Left lung (tissue), 14 donors: Measurements from ENCODE around the gene HCST. TPM values are rescaled to one million over a fixed set of nuclear protein-coding genes. Genes with fewer than 3 reads are reported as not detected.

Experiments used
- ATAC-seq: fragments of 200-7000 bp; cut with Tn5 transposase; one replicate; pipeline ENCODE4 v1.9.1; 2020; ENCODE audit warnings: moderate library complexity
- DNase-seq, 4 donors: peaks; one replicate each; pipeline ENCODE4 v3.0.0-alpha.2; 2013 to 2020
- H3K27ac ChIP-seq, 2 donors: fragments of 200-600 bp; sonication (generic) in 1 of 2; one replicate each; pipeline versions ENCODE4 v1.5.0 to v1.8.0; 2020 to 2021
- H3K27me3 ChIP-seq, 2 donors: fragments of 200-600 bp; sonication (generic) in 1 of 2; one replicate each; pipeline versions ENCODE4 v1.5.0 to v1.8.0; 2020 to 2021
- H3K36me3 ChIP-seq, 2 donors: fragments of 200-600 bp; sonication (generic) in 1 of 2; one replicate each; pipeline versions ENCODE4 v1.5.0 to v1.8.0; 2020 to 2021
- H3K4me1 ChIP-seq, 2 donors: fragments of 200-600 bp; one replicate each; pipeline ENCODE4 v1.8.0; 2021
- H3K4me3 ChIP-seq, 2 donors: fragments of 200-600 bp; sonication (generic) in 1 of 2; one replicate each; pipeline versions ENCODE4 v1.5.0 to v1.8.0; 2020 to 2021; ENCODE audit warnings: mild to moderate bottlenecking in 1 of 2
- H3K9me3 ChIP-seq, 2 donors: fragments of 200-600 bp; sonication (generic) in 1 of 2; one replicate each; pipeline versions ENCODE4 v1.5.0 to v1.8.0; 2020 to 2021
- CTCF ChIP-seq, 2 donors: fragments of 200-600 bp; sonication (generic) in 1 of 2; IDR thresholded peaks; one replicate each; pipeline versions ENCODE4 v1.5.0 to v1.8.0; 2021; ENCODE audit warnings: antibody characterized with exemption in 2 of 2
- intact Hi-C, 2 donors: fragments of 100-400 bp; cut with DNase I; formaldehyde crosslinking; loops; one replicate each; pipeline versions ENCODE4 v1.11.2 to v1.14.2; 2022
- long read RNA-seq, 12 donors: library from polyadenylated mRNA in 2 of 12; unstranded in 2 of 12; transcript quantifications; one replicate each; pipeline ENCODE4 v2.0.0 and lab custom pipeline, GENCODE V29; 2019 to 2026
- polyA plus RNA-seq, 6 donors: library from polyadenylated mRNA; unstranded; fragments of 120-200 nt; gene quantifications; one replicate each; pipeline ENCODE4 v1.2.1, GENCODE V29; 2013; ENCODE audit not compliant: insufficient read length in 6 of 6
- total RNA-seq, 2 donors: library from RNA; stranded (reverse); fragmentation: NEBNext Ultra II Directional; extraction: Animal tissue kit (Norgen Biotek cat#: 25700); gene quantifications; one replicate each; pipeline ENCODE4 v1.2.1, GENCODE V29; 2021
- donor health status: DM: no; HTN: yes; CAD: no.
- donor health status: DM: no; HTN: no; CAD: no.

Gene HCST
- total RNA-seq (10 to 100 TPM; 24.7 to 26.0 TPM), polyA plus RNA-seq (1 to 10 TPM; 3.6 to 5.9 (median 4.4) TPM)
- long read RNA-seq, donor 1, partial matches to known transcripts, result 42 of 61 reads
- long read RNA-seq, donor 1, other reads (novel, unspliced or antisense), result 15 of 61 reads
- long read RNA-seq, donor 2, transcript HCST-201 (4 exons, 613 nt), result major isoform, 7 of 8 reads
- long read RNA-seq, donor 2, partial matches to known transcripts, result 0 of 8 reads
- long read RNA-seq, donor 2, other reads (novel, unspliced or antisense), result 0 of 8 reads
- long read RNA-seq, donor 3, partial matches to known transcripts, result 0 of 2 reads
- long read RNA-seq, donor 3, other reads (novel, unspliced or antisense), result 0 of 2 reads
- long read RNA-seq, donor 4, transcript HCST-201 (4 exons, 613 nt), result major isoform, 13 of 27 reads
- long read RNA-seq, donor 4, transcript HCST-202 (4 exons, 445 nt), result minor isoform, 7 of 27 reads
- long read RNA-seq, donor 4, partial matches to known transcripts, result 1 of 27 reads
- long read RNA-seq, donor 4, other reads (novel, unspliced or antisense), result 6 of 27 reads
- long read RNA-seq, donor 5, transcript HCST-201 (4 exons, 613 nt), result major isoform, 5 of 5 reads
- long read RNA-seq, donor 5, partial matches to known transcripts, result 0 of 5 reads
- long read RNA-seq, donor 5, other reads (novel, unspliced or antisense), result 0 of 5 reads
- long read RNA-seq, donor 6, partial matches to known transcripts, result 0 of 4 reads
- long read RNA-seq, donor 6, other reads (novel, unspliced or antisense), result 0 of 4 reads
- long read RNA-seq, donor 7, partial matches to known transcripts, result 0 of 2 reads
- long read RNA-seq, donor 7, other reads (novel, unspliced or antisense), result 0 of 2 reads
- long read RNA-seq, donor 8, result 0 reads
- long read RNA-seq, donor 9, result 0 reads
- long read RNA-seq, donor 10, transcript HCST-201 (4 exons, 613 nt), result major isoform, 17 of 22 reads
- long read RNA-seq, donor 10, partial matches to known transcripts, result 1 of 22 reads
- long read RNA-seq, donor 10, other reads (novel, unspliced or antisense), result 1 of 22 reads
- long read RNA-seq, donor 11, result 0 reads
- long read RNA-seq, donor 12, partial matches to known transcripts, result 0 of 1 reads
- long read RNA-seq, donor 12, other reads (novel, unspliced or antisense), result 0 of 1 reads

DNA sequence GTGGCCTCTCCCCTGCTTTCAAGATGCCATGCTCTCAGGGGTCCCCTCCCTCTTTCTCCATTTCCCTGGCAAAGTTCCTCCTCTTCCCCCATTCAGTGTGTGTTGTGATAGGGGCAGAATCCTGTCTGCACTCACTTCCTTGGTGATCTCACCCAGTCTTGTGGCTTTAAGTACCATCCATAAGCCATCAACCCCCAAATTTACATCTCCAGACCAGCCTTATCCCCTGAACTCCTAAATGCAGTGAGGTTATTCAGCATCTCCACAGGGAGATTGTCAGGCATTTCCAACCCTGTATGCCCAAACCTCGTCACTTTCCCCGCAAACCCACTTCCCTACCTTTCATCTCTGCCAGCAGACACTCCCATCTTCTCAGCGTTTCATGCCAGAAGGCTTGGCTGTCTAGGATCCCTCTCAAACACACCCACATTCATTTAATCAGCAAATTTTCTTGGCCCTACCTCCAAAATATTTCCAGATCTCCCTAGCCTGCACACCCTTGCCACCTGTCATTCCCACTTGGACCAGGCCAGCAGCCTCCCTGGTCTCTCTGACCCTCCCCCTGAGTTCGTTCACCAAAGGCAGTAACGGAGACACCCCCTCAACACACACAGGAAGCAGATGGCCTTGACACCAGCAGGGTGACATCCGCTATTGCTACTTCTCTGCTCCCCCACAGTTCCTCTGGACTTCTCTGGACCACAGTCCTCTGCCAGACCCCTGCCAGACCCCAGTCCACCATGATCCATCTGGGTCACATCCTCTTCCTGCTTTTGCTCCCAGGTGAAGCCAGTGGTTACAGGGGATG is at the start of gene HCST:
Gene HCST, plus strand, starts transcription at position 676 of the 808 bp plus-strand sequence. Its CDS starts 65 bp downstream, at position 741.
- Histone ChIP-seq H3K36me3 (peaks cover 0 to 19% of the 10 kb centered on the region in 2 donors), H3K4me1 (peaks cover 13 to 79% of the 10 kb centered on the region in 2 donors), H3K27me3 (no peaks in the 10 kb centered on the region), H3K9me3 (no peaks in the 10 kb centered on the region), H3K4me3 (peak within 1 kb of the TSS; percentile 5 to 80), H3K27ac (peak within 1 kb of the TSS; percentile 78 to 96)
- no peak for TF ChIP-seq CTCF (IDR thresholded peaks at IDR 0.05)
- no peak for ATAC-seq
- peak in 2 of 4 donors; percentile 21 to 42 for DNase-seq
- intact Hi-C loops, result no loop called here

DNA sequence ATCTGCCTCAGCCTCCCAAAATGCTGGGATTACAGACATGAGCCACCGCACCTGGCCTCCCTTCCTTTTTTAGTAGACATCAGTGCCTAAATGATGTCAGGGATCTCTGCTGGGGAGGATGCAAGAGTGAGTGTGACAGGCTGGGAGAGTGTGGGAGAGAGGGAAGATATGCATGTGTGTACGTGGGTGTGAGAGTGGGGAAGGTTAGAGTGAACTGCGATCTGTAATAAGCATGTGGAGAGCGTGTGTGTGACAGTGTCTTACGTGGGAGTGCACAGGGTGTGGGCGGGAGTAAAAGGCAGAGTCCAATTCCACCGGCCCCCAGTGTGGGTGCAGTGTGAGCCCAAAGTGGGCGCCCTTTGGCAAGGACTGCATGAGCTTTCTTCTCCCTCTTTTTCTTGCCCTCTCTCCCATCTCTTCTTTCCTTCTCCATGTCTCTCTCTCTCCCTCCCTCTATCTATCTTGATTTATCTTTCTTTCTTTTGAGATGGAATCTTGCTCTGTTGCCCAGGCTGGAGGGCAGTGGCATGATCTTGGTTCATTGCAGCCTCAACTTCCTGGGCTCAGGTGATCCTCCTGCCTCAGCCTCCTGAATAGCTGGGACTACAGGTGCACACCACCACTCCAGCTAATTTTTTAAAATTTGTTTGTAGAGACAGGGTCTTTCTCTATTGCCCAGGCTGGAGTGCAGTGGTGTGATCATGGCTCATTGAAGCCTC is 49.1 kb upstream of the HCST start:
- intact Hi-C loops, result no loop called here
- H3K9me3 ChIP-seq, result no peaks in the 10 kb centered on the region
- DNase-seq, result peak in 1 of 4 donors; percentile 53
- no peak for ATAC-seq
- H3K27ac ChIP-seq, result no peak overlapping the region
- H3K36me3 ChIP-seq, result no peaks in the 10 kb centered on the region
- no peak overlapping the region for H3K4me3 ChIP-seq
- no peak for TF ChIP-seq CTCF (IDR thresholded peaks at IDR 0.05)
- peaks cover 0 to 14% of the 10 kb centered on the region in 2 donors for H3K4me1 ChIP-seq
- peaks cover 22 to 100% of the 10 kb centered on the region in 2 donors for H3K27me3 ChIP-seq

GRCh38 chr19:35856546-35857149 is 45.7 kb upstream of the HCST start, which contains the start of gene KIRREL2:
TSS of gene KIRREL2 (plus strand) at chr19:35856911. CDS start at chr19:35857120, 209 bp downstream.
- peaks cover 34 to 100% of the 10 kb centered on the region in 2 donors for H3K27me3 ChIP-seq
- no peak for TF ChIP-seq CTCF (IDR thresholded peaks at IDR 0.05)
- no peaks in the 10 kb centered on the region for H3K36me3 ChIP-seq
- peak; percentile 49 for ATAC-seq
- peak within 1 kb of the TSS; percentile 27 to 46 for H3K4me3 ChIP-seq
- no peaks in the 10 kb centered on the region for H3K9me3 ChIP-seq
- H3K4me1 ChIP-seq, result peaks cover 0 to 24% of the 10 kb centered on the region in 2 donors
- DNase-seq, result peak in 2 of 4 donors; percentile 10 to 84
- intact Hi-C loops, result no loop called here
- H3K27ac ChIP-seq, result no peak within 1 kb of the TSS

GRCh38 chr19:35858311-35858710 is 44.0 kb upstream of the HCST start:
- H3K4me3 ChIP-seq, result no peak overlapping the region
- no peaks in the 10 kb centered on the region for H3K9me3 ChIP-seq
- TF ChIP-seq CTCF (IDR thresholded peaks at IDR 0.05), result no peak
- ATAC-seq, result no peak
- intact Hi-C loops, result no loop called here
- peaks cover 34 to 100% of the 10 kb centered on the region in 2 donors for H3K27me3 ChIP-seq
- DNase-seq, result peak in 1 of 4 donors; percentile 36
- H3K27ac ChIP-seq, result no peak overlapping the region
- no peaks in the 10 kb centered on the region for H3K36me3 ChIP-seq
- H3K4me1 ChIP-seq, result peaks cover 0 to 24% of the 10 kb centered on the region in 2 donors
